H1 (cell line): Measurements from ENCODE around the gene COMP. TPM values are rescaled to one million over a fixed set of nuclear protein-coding genes. Genes with fewer than 3 reads are reported as not detected.

Experiments
- CHD7 ChIP-seq: fragments of 300-600 bp; sonication (generic); IDR thresholded peaks from 2 replicates; pipeline ENCODE4 v1.7.1; 2012; ENCODE audit warnings: low read length, moderate library complexity, mild to moderate bottlenecking, inconsistent platforms; ENCODE audit not compliant: insufficient replicate concordance
- CREB1 ChIP-seq: IDR thresholded peaks from 2 replicates; pipeline ENCODE4 v1.6.1; 2012; ENCODE audit warnings: inconsistent platforms
- EGR1 ChIP-seq: IDR thresholded peaks from 2 replicates; pipeline ENCODE4 v1.6.1; 2011; ENCODE audit warnings: low read depth, low read length, borderline replicate concordance
- EP300 ChIP-seq, 2 experiments: IDR thresholded peaks; 1 replicate in 1 of 2; 2 replicates in 1 of 2; pipeline ENCODE4 v1.6.1; 2011 to 2012; ENCODE audit warnings: low read depth in 2 of 2, low read length in 2 of 2, mild to moderate bottlenecking in 2 of 2, borderline replicate concordance in 1 of 2, inconsistent platforms in 1 of 2, moderate library complexity in 1 of 2
- MAFK ChIP-seq: IDR thresholded peaks from 2 replicates; pipeline ENCODE4 v1.6.1; 2012; ENCODE audit warnings: low read depth, mild to moderate bottlenecking, improper control_type of control experiment, low read length
- NANOG ChIP-seq: IDR thresholded peaks from 2 replicates; pipeline ENCODE4 v1.6.1; 2011; ENCODE audit warnings: low read length, low read depth, mild to moderate bottlenecking, inconsistent platforms; ENCODE audit not compliant: insufficient read depth, poor library complexity, severe bottlenecking
- RFX5 ChIP-seq: IDR thresholded peaks from 2 replicates; pipeline ENCODE4 v1.6.1; 2011; ENCODE audit warnings: low read depth, low read length, improper control_type of control experiment, borderline replicate concordance
- TBP ChIP-seq: IDR thresholded peaks from 2 replicates; pipeline ENCODE4 v1.6.1; 2011; ENCODE audit warnings: low read depth, low read length, improper control_type of control experiment
- polyA plus RNA-seq, 7 experiments: library from polyadenylated mRNA; depleted of rRNA in 3 of 7; stranded (reverse) in 5 of 7; unstranded in 2 of 7; fragments of >200 nt in 5 of 7; fragments of 200-250 nt in 2 of 7; gene quantifications; 1 replicate in 5 of 7; 2 replicates in 1 of 7; 4 replicates in 1 of 7; pipeline versions ENCODE4 v1.2.1 to v1.2.3, GENCODE V29; 2011 to 2013; ENCODE audit warnings: missing spikeins in 2 of 7, mixed read lengths in 2 of 7
- total RNA-seq: library from RNA; stranded (reverse); fragmentation: NEBNext Ultra II Directional; extraction: Animal tissue kit (Norgen Biotek cat#: 25700); gene quantifications from 2 replicates; pipeline ENCODE4 v1.2.1, GENCODE V29; 2021

COMP gene
- total and polyA plus RNA-seq, 2 of the 8 experiments (the other 6 are each of a cell fraction or from before 2014, with no cell fraction given) = 0.17 TPM

DNA sequence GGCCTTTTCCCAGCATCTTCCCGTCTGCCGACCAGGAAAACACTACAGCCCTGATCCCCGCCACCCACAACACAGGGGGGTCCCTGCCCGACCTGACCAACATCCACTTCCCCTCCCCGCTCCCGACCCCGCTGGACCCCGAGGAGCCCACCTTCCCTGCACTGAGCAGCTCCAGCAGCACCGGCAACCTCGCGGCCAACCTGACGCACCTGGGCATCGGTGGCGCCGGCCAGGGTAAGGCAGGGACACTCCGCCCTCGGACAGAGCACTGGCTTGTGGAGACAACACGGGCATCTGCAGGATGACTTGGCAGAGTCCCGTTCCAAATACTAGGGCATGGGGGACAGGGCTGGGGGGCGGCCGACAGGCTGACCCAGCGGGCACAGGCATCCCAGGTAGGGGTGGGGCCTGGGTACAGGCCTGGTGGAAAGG, 31.1 kb downstream of the COMP start (continued):
- TF ChIP-seq CHD7 = no peak
- no peak for TF ChIP-seq TBP
- no peak for TF ChIP-seq NANOG
- no peak for TF ChIP-seq MAFK
- TF ChIP-seq CREB1 = no peak
- TF ChIP-seq EP300 (IDR thresholded peaks at IDR 0.05; ENCODE audit: borderline replicate concordance in 1 of 2, low read depth in 2 of 2, low read length in 2 of 2) = no peak
- no peak for TF ChIP-seq EGR1
- TF ChIP-seq RFX5 = no peak
